HG03575 (cell line): Measurements from ENCODE around the gene MAPK4.

ENCODE experiments used
- ATAC-seq: cut with Tn5 transposase; IDR thresholded peaks from one replicate; pipeline ENCODE4 v1.9.1; 2021; ENCODE audit not compliant: unreplicated experiment, insufficient number of reproducible peaks, low FRiP score; ENCODE audit errors: extremely low read depth

The MAPK4 gene

GRCh38 chr18:50665015-50665414 is 105.1 kb downstream of the MAPK4 start:
- ATAC-seq: no peak

- ATAC-seq: no peak
Measured at GRCh38 chr18:50665519-50665918, 105.6 kb downstream of the MAPK4 start.

- ATAC-seq: no peak
Measured at GRCh38 chr18:50666536-50666935, 106.6 kb downstream of the MAPK4 start.

- no peak for ATAC-seq
Measured at GRCh38 chr18:50671376-50671775, 111.5 kb downstream of the MAPK4 start.

DNA sequence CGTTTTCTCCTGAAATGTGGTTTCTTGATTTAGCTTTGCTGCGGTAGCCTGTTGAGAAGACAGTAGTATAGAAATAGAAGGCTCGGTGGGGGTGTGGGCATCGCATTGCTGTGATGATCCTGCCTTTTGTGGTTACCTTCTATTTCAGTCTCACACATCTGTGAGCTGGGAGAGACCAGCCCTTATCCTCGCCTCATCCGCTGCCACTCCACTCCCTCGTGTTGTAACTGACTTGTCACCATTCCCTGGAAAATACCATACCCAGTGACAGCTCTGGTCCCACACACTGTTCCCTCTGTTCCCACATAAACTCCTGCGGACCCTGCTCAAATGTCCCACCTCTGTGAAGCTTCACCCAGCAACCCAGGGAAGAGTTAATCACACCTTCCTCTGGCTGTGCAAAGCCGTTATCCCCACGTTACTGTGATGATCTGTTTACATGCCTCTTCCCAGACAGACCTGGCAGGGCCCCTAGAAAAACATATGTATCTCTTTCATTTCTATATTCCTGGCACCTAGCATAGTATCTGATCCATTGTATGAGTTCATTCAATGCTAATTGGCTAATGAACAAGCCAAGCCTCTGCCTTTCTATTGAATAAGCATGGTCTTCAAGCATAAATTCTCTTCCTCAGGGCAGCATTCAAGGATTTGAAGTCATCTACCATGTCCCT is 114.6 kb downstream of the MAPK4 start:
- no peak for ATAC-seq

- no peak for ATAC-seq
Measured at GRCh38 chr18:50675043-50675442, 115.2 kb downstream of the MAPK4 start.

DNA sequence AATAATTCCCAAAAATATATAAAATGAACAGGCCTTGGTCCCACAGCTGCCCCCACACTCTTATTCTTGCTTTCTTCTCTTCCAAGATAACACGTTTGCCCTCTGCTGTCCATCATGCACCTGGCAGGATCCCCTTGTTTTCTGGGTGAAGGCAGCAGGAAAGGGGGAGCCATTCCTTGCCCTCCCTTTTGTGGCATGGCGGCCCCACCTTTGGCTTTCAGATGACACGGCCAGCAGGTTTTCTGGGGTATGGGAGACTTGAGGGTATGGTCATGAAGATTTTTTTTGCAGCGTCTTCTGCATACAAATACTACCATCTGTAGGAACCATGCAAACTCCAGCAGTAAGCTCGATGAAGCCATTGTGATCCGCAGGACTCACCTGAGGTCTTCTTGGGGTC is 118.8 kb downstream of the MAPK4 start:
- no peak for ATAC-seq

DNA sequence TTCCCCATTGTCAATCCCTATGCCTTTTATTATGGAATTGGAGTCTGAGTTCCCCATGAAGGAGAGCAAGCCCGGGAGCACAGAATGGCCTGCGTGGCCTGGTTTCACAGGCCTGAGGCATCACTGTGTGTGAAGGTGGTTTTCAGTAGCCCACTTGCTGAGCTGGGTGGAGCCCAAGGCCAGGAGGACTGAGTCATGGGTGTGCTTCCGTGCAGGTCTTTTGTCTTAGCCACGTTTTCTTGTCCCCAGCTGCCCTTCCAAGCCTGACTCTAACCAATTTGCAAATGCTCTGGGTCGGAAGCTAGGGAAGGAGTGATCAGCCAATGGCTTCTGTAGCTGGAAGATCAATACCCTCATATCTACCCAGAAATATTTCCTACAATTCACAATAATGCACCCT is 119.2 kb downstream of the MAPK4 start:
- ATAC-seq: no peak

DNA sequence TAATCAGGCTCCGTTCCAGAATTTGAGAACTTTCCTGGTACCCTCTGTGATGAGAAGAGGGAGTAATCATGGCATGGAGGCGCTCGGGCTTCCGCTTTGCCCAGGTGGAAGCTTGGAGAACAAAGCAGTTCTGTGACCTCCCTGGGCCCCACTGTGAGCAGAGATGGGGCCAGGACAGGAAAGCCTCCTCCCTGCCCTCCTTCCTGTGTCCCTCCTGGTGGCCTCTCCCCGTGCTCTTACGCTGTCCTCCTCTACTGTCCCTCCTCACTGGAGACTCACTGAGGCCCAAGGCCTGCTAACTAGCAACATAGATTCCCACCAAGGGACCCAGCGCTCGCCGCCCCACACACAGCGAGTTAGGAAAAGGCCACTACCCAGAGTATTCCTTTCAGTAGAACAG is 119.8 kb downstream of the MAPK4 start:
- ATAC-seq: no peak

DNA sequence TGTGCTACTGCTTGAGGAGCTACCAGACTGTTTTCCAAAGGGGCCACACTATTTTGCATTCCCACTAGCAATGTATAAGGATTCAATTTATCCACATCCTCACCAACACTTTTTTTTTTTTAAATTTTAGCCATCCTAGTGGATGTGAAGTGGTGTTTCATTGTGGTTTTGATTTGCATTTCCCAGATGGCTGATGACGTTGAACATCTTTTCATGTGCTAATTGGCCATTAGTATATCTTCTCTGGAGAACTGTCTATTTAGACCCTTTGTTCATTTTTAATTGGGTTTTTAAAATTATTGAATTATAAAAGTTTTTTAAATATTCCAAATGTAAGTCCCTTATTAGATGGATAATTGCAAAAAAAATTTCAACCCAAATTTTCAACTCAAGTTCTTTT is 121.1 kb downstream of the MAPK4 start:
- ATAC-seq: no peak

DNA sequence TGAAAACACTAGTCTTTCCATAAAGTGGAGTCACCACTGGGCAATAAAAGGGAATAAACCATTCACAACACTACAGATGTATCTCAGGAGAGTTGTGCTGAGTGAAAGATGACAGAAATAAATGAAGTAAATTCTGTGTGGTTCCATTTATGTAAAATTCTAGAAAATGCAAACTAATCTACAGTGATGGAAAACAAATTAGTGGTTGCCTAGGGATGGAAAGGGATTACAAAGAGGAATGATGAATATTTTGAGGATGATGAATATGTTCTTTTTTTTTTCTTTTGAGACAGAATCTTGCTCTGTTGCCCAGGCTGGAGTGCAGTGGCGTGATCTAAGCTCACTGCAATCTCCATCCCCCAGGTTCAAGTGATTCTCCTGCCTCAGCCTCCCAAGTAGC is 123.0 kb downstream of the MAPK4 start:
- no peak for ATAC-seq

GRCh38 chr18:50686409-50686808 is 126.5 kb downstream of the MAPK4 start:
- no peak for ATAC-seq

DNA sequence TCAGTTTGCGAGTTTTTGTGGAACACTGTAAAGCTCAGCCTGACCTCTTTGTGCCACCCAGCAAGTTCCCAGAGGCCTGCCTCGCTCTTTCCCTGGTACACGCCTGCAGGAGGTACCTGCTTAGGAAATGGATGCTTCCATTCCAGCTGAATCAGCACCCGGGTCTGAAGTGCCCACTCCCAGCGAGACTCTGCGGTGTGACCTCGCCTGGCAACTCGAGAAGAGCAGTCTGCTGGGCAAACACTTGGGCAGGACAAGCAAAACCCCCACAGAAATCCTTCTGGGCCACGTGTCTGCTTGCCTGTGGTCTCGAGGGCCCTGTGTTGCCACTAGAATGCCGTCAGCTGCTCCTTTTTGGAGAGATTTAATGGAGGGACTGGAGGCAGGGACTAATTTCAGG is 127.6 kb downstream of the MAPK4 start:
- no peak for ATAC-seq

- no peak for ATAC-seq
Measured at GRCh38 chr18:50689578-50689977, 129.7 kb downstream of the MAPK4 start.

DNA sequence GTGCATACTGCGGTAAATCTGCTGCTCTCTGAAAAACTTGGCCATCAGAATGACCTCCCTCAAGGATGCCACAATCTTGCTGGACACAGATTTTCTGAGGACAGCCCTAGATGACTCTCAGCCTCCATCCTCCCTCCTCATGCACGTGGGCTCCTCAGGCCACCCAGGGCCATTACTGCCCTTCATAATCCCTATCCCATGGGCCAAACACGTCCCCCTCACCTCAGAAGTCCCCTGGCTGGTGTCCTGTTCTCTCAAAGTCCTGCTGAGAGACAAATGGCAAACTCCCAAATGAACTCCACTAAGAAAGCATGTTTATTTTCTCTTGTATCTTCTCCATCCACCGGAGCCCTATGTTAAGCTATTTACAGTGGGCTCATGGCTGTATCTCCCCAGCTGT is 134.3 kb downstream of the MAPK4 start:
- no peak for ATAC-seq

GRCh38 chr18:50695431-50696176 is 135.7 kb downstream of the MAPK4 start:
- ATAC-seq: no peak

DNA sequence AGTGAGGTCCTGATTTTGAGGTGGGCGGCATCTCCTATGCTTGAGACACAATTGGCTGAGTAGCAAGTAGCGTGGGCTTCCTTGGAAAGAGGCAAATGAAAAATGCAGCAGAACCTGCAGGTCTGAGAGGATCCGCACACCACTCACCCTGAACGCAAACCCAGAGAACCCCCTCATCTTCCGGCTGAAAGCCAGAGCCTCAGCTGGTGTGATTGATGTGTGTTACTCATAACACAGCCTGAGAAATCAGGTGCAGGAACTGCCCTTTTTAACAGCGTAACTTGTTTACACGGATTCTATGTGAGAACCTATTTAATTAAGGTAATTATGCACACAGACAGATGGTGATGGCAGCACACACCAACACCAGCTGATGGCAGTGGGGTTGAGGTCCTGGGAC is 136.5 kb downstream of the MAPK4 start:
- no peak for ATAC-seq

DNA sequence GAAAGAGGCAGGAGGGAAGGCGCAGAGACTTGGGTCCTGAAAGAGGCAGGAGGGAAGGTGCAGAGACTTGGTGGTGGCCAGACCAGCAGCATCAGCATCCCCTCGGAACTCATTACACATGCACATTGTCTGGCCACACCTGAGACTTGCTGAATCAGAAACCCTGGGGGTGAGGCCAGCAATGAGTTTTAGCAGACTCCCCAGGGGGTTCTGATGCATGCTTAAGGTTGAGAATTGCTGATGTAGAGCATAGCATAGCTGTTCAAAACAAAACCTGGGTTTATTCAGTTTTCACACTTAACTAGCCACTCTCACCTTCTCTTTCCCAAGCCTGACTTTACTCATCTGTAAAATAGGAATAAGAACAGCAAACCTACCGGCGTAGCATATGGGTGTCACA is 137.0 kb downstream of the MAPK4 start:
- no peak for ATAC-seq

DNA sequence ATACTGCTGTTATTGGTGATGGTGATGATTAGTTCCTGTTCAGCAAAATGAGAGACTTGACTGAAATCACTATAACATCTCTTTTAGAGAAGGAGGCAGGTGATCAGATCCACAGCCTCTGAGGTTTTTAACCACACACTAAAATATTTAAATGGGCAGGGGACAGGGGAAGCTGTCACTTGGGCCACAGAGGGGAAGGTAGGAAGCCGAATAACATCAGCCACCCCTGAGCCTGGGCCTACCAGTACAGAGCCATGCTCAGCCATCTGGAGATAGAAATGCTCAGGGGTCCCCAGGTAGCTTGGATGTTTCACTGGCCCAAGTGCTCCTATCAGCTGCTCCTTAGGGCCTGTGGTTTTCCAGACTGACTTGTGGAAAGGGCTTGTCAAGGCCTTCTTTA is 137.6 kb downstream of the MAPK4 start:
- no peak for ATAC-seq

GRCh38 chr18:50700245-50701165 is 140.6 kb downstream of the MAPK4 start:
- ATAC-seq: no peak
